GM12878 (cell line): Measurements from ENCODE around the gene ASCL4. TPM values are rescaled to one million over a fixed set of nuclear protein-coding genes. Genes with fewer than 3 reads are reported as not detected.

Source experiments
- ATAC-seq: fragments of 200-7000 bp; cut with Tn5 transposase; 3 replicates; pipeline ENCODE4 v1.9.1; 2020; ENCODE audit warnings: mild to moderate bottlenecking, moderate library complexity
- BruUV-seq: library from RNA; stranded (reverse); fragments of 400-500 nt; replicated peaks from 2 replicates; lab custom pipeline; 2021; lab: Mats Ljungman, UMichigan
- CTCF ChIA-PET: fragments of 300-600 bp; sonication (Branson Sonifier 250); formaldehyde crosslinking; extraction: SDS; loops from one replicate; lab custom pipeline; 2021; ENCODE audit warnings: inconsistent platforms; lab: Yijun Ruan, JAX
- POLR2A ChIA-PET: fragments of 350-600 bp; formaldehyde crosslinking; extraction: SDS; loops from one replicate; lab custom pipeline; 2021; ENCODE audit warnings: inconsistent platforms; lab: Charles Lee
- RAD21 ChIA-PET: fragments of 300-600 bp; sonication (Branson Sonifier 250); formaldehyde crosslinking; loops from one replicate; lab custom pipeline; 2023; ENCODE audit warnings: antibody characterized with exemption; ENCODE audit not compliant: unreplicated experiment; lab: Charles Lee
- SMC1A ChIA-PET: fragments of 300-600 bp; sonication (Branson Sonifier 250); formaldehyde crosslinking; loops from one replicate; lab custom pipeline; 2023; ENCODE audit not compliant: unreplicated experiment, uncharacterized antibody; lab: Charles Lee
- DNase-seq: peaks from one replicate; pipeline ENCODE4 v3.0.0-alpha.2; 2011; ENCODE audit warnings: low read depth, low spot score
- FAIRE-seq: peaks from 3 replicates; lab custom pipeline; 2011; peaks lifted over from hg19 to GRCh38; lab: Jason Lieb, UNC
- H2AFZ ChIP-seq: 2 replicates; pipeline ENCODE4 v1.6.0; 2011; ENCODE audit warnings: low read depth, low read length, control low read depth; ENCODE audit not compliant: control insufficient read depth
- H3K27ac ChIP-seq: 2 replicates; pipeline ENCODE4 v1.5.1; 2011; ENCODE audit warnings: control low read depth; ENCODE audit not compliant: control insufficient read depth, insufficient read depth
- H3K27me3 ChIP-seq, 2 experiments: replicated peaks in 1 of 2; 2 replicates each; pipeline versions ENCODE4 v1.6.0 to v1.6.1; 2011; ENCODE audit warnings: low read length in 1 of 2; ENCODE audit not compliant: control insufficient read depth in 2 of 2, insufficient read depth in 2 of 2
- H3K36me3 ChIP-seq, 2 experiments: 2 replicates each; pipeline ENCODE4 v1.5.1; 2011; ENCODE audit warnings: low read length in 1 of 2; ENCODE audit not compliant: control insufficient read depth in 2 of 2, insufficient read depth in 2 of 2
- H3K4me1 ChIP-seq: 2 replicates; pipeline ENCODE4 v1.6.1; 2011; ENCODE audit warnings: mild to moderate bottlenecking, low read length, moderate library complexity, mixed read lengths; ENCODE audit not compliant: control insufficient read depth, insufficient read depth
- H3K4me2 ChIP-seq: 2 replicates; pipeline ENCODE4 v1.6.0; 2011; ENCODE audit warnings: control low read depth; ENCODE audit not compliant: control insufficient read depth, insufficient read depth
- H3K4me3 ChIP-seq: fragments of 200-600 bp; sonication (generic); 2 replicates; pipeline ENCODE4 v1.5.1; 2016
- H3K79me2 ChIP-seq: 2 replicates; pipeline ENCODE4 v1.6.0; 2011; ENCODE audit warnings: low read length; ENCODE audit not compliant: control insufficient read depth, insufficient read depth
- H3K9ac ChIP-seq: 2 replicates; pipeline ENCODE4 v1.8.0; 2011; ENCODE audit warnings: low read length, control low read depth, mixed read lengths; ENCODE audit not compliant: control insufficient read depth, insufficient read depth
- H3K9me3 ChIP-seq: replicated peaks from 3 replicates; pipeline ENCODE4 v1.5.1; 2011; ENCODE audit warnings: mild to moderate bottlenecking, low read length; ENCODE audit not compliant: control insufficient read depth, insufficient read depth
- H4K20me1 ChIP-seq: 2 replicates; pipeline ENCODE4 v1.6.0; 2011; ENCODE audit not compliant: control insufficient read depth, insufficient read depth
- BACH1 ChIP-seq: fragments of 450-650 bp; IDR thresholded peaks from 2 replicates; pipeline ENCODE4 v1.6.1; 2017; ENCODE audit warnings: mild to moderate bottlenecking, borderline replicate concordance
- CHD2 ChIP-seq: IDR thresholded peaks from 2 replicates; pipeline ENCODE4 v1.6.1; 2011; ENCODE audit warnings: low read depth, low read length, improper control_type of control experiment, borderline replicate concordance
- CHD4 ChIP-seq: fragments of 200-600 bp; sonication (generic); IDR thresholded peaks from 2 replicates; pipeline ENCODE4 v1.6.1; 2016; ENCODE audit warnings: mild to moderate bottlenecking
- CTCF ChIP-seq, 3 experiments: IDR thresholded peaks in 2 of 3; conservative IDR thresholded peaks in 1 of 3; 2 replicates each; pipeline ENCODE4 v1.5.1; 2011; ENCODE audit warnings: low read depth in 3 of 3, low read length in 3 of 3, mild to moderate bottlenecking in 3 of 3, control low read depth in 2 of 3, moderate library complexity in 2 of 3, inconsistent platforms in 1 of 3, mixed read lengths in 1 of 3; ENCODE audit not compliant: control insufficient read depth in 2 of 3, insufficient read depth in 1 of 3; ENCODE audit errors: extremely low read depth in 1 of 3
- E2F4 ChIP-seq: IDR thresholded peaks from 2 replicates; pipeline ENCODE4 v1.6.1; 2012; ENCODE audit warnings: low read depth, low read length, improper control_type of control experiment
- HCFC1 ChIP-seq: fragments of 150-350 bp; IDR thresholded peaks from 2 replicates; pipeline ENCODE4 v1.6.1; 2014; ENCODE audit warnings: low read length
- MTA2 ChIP-seq: fragments of 450-650 bp; IDR thresholded peaks from 2 replicates; pipeline ENCODE4 v1.6.1; 2016; ENCODE audit warnings: low read depth, mild to moderate bottlenecking, moderate library complexity
- NFXL1 ChIP-seq: fragments of 450-650 bp; IDR thresholded peaks from 2 replicates; pipeline ENCODE4 v1.6.1; 2017; ENCODE audit warnings: antibody characterized with exemption, mild to moderate bottlenecking, borderline replicate concordance
- RCOR1 ChIP-seq: conservative IDR thresholded peaks from 2 replicates; pipeline ENCODE4 v1.6.1; 2012; ENCODE audit warnings: low read depth, low read length, improper control_type of control experiment
- RELA ChIP-seq: fragments of 450-650 bp; IDR thresholded peaks from 2 replicates; pipeline ENCODE4 v1.8.0; 2014; ENCODE audit warnings: borderline replicate concordance; ENCODE audit not compliant: partially characterized antibody
- SIX5 ChIP-seq: IDR thresholded peaks from 2 replicates; pipeline ENCODE4 v1.6.1; 2011; ENCODE audit warnings: mild to moderate bottlenecking, low read depth, low read length, moderate library complexity; ENCODE audit not compliant: severe bottlenecking
- SMAD5 ChIP-seq: IDR thresholded peaks from 2 replicates; pipeline ENCODE4 v1.6.1; 2016; ENCODE audit warnings: antibody characterized with exemption, low read depth
- SMC3 ChIP-seq: IDR thresholded peaks from 2 replicates; pipeline ENCODE4 v1.6.1; 2011; ENCODE audit warnings: low read length, improper control_type of control experiment, borderline replicate concordance
- TCF3 ChIP-seq: IDR thresholded peaks from 2 replicates; pipeline ENCODE4 v1.6.1; 2012; ENCODE audit warnings: low read depth, mild to moderate bottlenecking, low read length, borderline replicate concordance; ENCODE audit not compliant: insufficient read depth
- ZSCAN29 ChIP-seq: fragments of 450-650 bp; IDR thresholded peaks from 2 replicates; pipeline ENCODE4 v1.6.1; 2017; ENCODE audit warnings: mild to moderate bottlenecking, moderate library complexity
- WGBS: methylation state at CpG from one replicate; pipeline ENCODE4 v1.1.6; 2016; ENCODE audit warnings: low lambda C conversion rate; ENCODE audit not compliant: insufficient replicate concordance, insufficient coverage; ENCODE audit errors: missing lambda C conversion rate; 5-methylcytosine and 5-hydroxymethylcytosine counted together
- in situ Hi-C: fragments of 300-500 bp; cut with MboI; formaldehyde crosslinking; loops from 9 replicates; pipeline ENCODE4 v1.14.3; 2018; ENCODE audit warnings: mixed read lengths
- intact Hi-C: fragments of 100-400 bp; cut with micrococcal nuclease; formaldehyde crosslinking; loops from one replicate; pipeline ENCODE4 v1.14.2; 2022; ENCODE audit not compliant: unreplicated experiment
- polyA plus RNA-seq, 11 experiments: library from polyadenylated mRNA; depleted of rRNA in 4 of 11; unstranded in 6 of 11; stranded (reverse) in 5 of 11; fragments of >200 nt; fragmentation: Nextera tagmentation in 4 of 11; fragmentation: Illumina TruSeq in 1 of 11; extraction: Ambion mirVana in 4 of 11; extraction: Trizol in 1 of 11; gene quantifications; 1 replicate in 1 of 11; 2 replicates in 10 of 11; pipeline versions ENCODE4 v1.2.1 to v1.2.3, GENCODE V29; 2011 to 2016; ENCODE audit warnings: inconsistent platforms in 2 of 11, missing spikeins in 2 of 11, low read depth in 1 of 11
- total RNA-seq, 4 experiments: library from RNA; depleted of rRNA in 3 of 4; stranded (reverse); fragments of >200 nt in 3 of 4; fragmentation: Illumina TruSeq in 1 of 4; extraction: Trizol in 1 of 4; gene quantifications; 2 replicates each; pipeline versions ENCODE4 v1.2.1 to v1.2.3, GENCODE V29; 2013 to 2021

The ASCL4 gene
- total and polyA plus RNA-seq, 10 of the 15 experiments (the other 5 are each of a cell fraction or from before 2014, with no cell fraction given): not detected

DNA sequence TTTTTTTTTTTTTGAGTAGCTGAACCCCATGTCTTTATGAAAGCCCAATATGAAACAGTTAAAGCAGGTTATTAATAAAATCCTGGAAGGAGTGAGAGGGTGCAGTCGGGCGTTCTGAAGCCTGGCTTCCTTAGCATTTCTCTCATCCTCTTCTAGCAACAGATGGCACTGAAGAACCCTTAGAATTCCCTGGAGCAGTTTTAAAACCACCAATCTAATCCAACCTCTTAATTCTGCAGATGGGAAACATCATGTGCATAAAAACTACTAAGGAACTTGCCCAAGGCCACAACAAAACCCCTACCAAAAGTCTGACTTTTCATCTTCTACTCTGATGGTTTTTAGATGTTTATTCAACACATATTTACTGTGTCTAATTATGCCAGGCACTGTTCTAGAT, 38.7 kb upstream of the ASCL4 start:
- POLR2A ChIA-PET: no interaction called here
- RAD21 ChIA-PET: interaction anchor here (1.6 kb wide), 1 partner anchor 23 kb away, joined by 7 read pairs; no protein-coding TSS in a partner anchor
- CTCF ChIA-PET: interaction anchor here (3.3 kb wide), 1 partner anchor 149 kb away, joined by 24 read pairs; no protein-coding TSS in a partner anchor
- Histone ChIP-seq H3K9ac (no peak overlapping the region), H3K36me3 (peaks cover 4 to 24% of the 10 kb centered on the region in 2 experiments), H4K20me1 (no peaks in the 10 kb centered on the region), H3K27me3 (no peaks in the 10 kb centered on the region), H2AFZ (no peak overlapping the region), H3K9me3 (no peaks in the 10 kb centered on the region), H3K4me2 (no peak overlapping the region), H3K27ac (no peak overlapping the region), H3K79me2 (no peaks in the 10 kb centered on the region), H3K4me3 (no peak overlapping the region), H3K4me1 (peaks cover 8% of the 10 kb centered on the region)
- WGBS: 97% methylated on average over 2 of the region's 2 CpGs
- in situ Hi-C loops (no loop called here), intact Hi-C loops (no loop called here)
- DNase-seq (no peak), ATAC-seq (no peak), FAIRE-seq (no peak)
- TF ChIP-seq HCFC1: no peak
- no peak for TF ChIP-seq RELA
- no peak for TF ChIP-seq ZSCAN29
- no peak for TF ChIP-seq CHD4
- SMC1A ChIA-PET: no interaction called here
- BruUV-seq: no TSS peak

DNA sequence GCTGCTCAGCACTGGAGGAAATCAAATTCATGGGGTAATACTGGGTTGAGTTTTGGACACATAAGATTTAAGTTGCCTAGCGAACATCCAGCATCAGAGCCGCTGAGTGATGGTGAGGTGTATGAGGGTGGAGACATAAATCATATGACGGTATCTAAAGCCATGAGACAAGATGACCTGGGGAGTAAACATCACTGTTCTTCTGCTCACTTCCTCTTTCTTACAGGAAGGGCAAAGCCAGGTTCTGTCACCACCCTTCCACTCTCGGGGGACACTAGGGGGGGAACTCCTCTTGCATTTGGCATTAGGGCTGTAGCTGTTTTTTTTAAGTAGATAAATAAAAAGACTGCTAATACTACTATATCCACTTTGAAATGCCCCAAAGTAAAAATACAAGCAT, 37.6 kb upstream of the ASCL4 start:
- Histone ChIP-seq H3K36me3 (peaks cover 4 to 27% of the 10 kb centered on the region in 2 experiments), H3K27ac (no peak overlapping the region), H2AFZ (no peak overlapping the region), H3K4me2 (no peak overlapping the region), H3K4me1 (peaks cover 3% of the 10 kb centered on the region; the same call in 1 of the 2 replicates), H3K9me3 (no peaks in the 10 kb centered on the region), H3K27me3 (no peaks in the 10 kb centered on the region), H4K20me1 (no peaks in the 10 kb centered on the region), H3K9ac (no peak overlapping the region), H3K4me3 (no peak overlapping the region), H3K79me2 (no peaks in the 10 kb centered on the region)
- in situ Hi-C loops (no loop called here), intact Hi-C loops (no loop called here)
- ChIA-PET POLR2A (interaction anchor here (0.5 kb wide), 1 partner anchor 93 kb away, joined by 4 read pairs; no protein-coding TSS in a partner anchor), RAD21 (interaction anchor here (1.3 to 1.6 kb wide), 2 partner anchors 22 to 148 kb away, joined by 3 to 7 read pairs; no protein-coding TSS in a partner anchor), CTCF (interaction anchor here (0.6 to 3.3 kb wide), 9 partner anchors 22 to 303 kb away, joined by 3 to 24 read pairs (median 3); no protein-coding TSS in a partner anchor), SMC1A (interaction anchor here (1.0 to 1.4 kb wide), 5 partner anchors 13 to 150 kb away, joined by 4 to 6 read pairs (median 5); no protein-coding TSS in a partner anchor)
- WGBS: 3% methylated on average over 4 of the region's 4 CpGs
- FAIRE-seq (peak; percentile 47), ATAC-seq (peak; percentile 100), DNase-seq (peak; percentile 57)
- no TSS peak for BruUV-seq
- TF ChIP-seq NFXL1 (no peak), E2F4 (no peak), BACH1 (no peak), SIX5 (no peak), RCOR1 (no peak), TCF3 (no peak), SMC3 (peak; percentile 11; the same call in 1 of the 2 replicates), CTCF (IDR thresholded peaks at IDR 0.05 in 2 of 3, conservative IDR thresholded peaks at IDR 0.05 in 1 of 3; ENCODE audit: control insufficient read depth in 2 of 3, extremely low read depth in 1 of 3, insufficient read depth in 1 of 3, low read depth in 3 of 3, low read length in 3 of 3) (peak; percentile 35 to 45 (median 36); a peak in 5 of 6 replicates), MTA2 (0 out of 2 replicates have a peak, but pooled peaks have one; percentile 23), CHD2 (no peak), SMAD5 (no peak)
